ENCODE measurements around the gene TM4SF18. TPM values are rescaled to one million over a fixed set of nuclear protein-coding genes. Genes with fewer than 3 reads are reported as not detected.

Gene TM4SF18
- total and polyA plus RNA-seq, 4 donors, result 2.1 to 28.5 (median 4.1) TPM

GRCh38 chr3:149296972-149297371, 36.5 kb downstream of the TM4SF18 start:
- ATAC-seq (ENCODE audit: insufficient read depth, low FRiP score) (no peak), DNase-seq (no peak)
- Histone ChIP-seq H3K27me3 (ENCODE audit: control insufficient read depth in 3 of 3, insufficient read depth in 3 of 3, low read length in 2 of 3) (peaks cover 0 to 3% (median 0%) of the 10 kb centered on the region in 3 donors), H3K36me3 (ENCODE audit: control insufficient read depth in 4 of 4, insufficient read depth in 4 of 4, low read length in 4 of 4) (no peaks in the 10 kb centered on the region), H3K27ac (ENCODE audit: low read depth in 1 of 2, low read length in 1 of 2) (no peak overlapping the region), H3K4me1 (ENCODE audit: control insufficient read depth in 5 of 5, insufficient read depth in 5 of 5, low read length in 5 of 5) (peaks cover 0 to 7% (median 0%) of the 10 kb centered on the region in 5 donors), H3K9me3 (ENCODE audit: control insufficient read depth in 4 of 4, insufficient read depth in 3 of 4, low read length in 3 of 4) (peaks cover 0 to 5% (median 4%) of the 10 kb centered on the region in 4 donors), H3K4me3 (no peak overlapping the region), H3K9ac (ENCODE audit: insufficient read depth in 1 of 2, low read length in 2 of 2) (no peak overlapping the region)
- TF ChIP-seq, protein P1, sequence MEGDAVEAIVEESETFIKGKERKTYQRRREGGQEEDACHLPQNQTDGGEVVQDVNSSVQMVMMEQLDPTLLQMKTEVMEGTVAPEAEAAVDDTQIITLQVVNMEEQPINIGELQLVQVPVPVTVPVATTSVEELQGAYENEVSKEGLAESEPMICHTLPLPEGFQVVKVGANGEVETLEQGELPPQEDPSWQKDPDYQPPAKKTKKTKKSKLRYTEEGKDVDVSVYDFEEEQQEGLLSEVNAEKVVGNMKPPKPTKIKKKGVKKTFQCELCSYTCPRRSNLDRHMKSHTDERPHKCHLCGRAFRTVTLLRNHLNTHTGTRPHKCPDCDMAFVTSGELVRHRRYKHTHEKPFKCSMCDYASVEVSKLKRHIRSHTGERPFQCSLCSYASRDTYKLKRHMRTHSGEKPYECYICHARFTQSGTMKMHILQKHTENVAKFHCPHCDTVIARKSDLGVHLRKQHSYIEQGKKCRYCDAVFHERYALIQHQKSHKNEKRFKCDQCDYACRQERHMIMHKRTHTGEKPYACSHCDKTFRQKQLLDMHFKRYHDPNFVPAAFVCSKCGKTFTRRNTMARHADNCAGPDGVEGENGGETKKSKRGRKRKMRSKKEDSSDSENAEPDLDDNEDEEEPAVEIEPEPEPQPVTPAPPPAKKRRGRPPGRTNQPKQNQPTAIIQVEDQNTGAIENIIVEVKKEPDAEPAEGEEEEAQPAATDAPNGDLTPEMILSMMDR (IDR thresholded peaks at IDR 0.05; ENCODE audit: control extremely low read depth, extremely low read depth), result no peak
- WGBS, 2 donors, result 88% methylated on average over 2 of the region's 2 CpGs

- Histone ChIP-seq H3K36me3 (ENCODE audit: control insufficient read depth in 4 of 4, insufficient read depth in 4 of 4, low read length in 4 of 4) (no peaks in the 10 kb centered on the region), H3K27me3 (ENCODE audit: control insufficient read depth in 3 of 3, insufficient read depth in 3 of 3, low read length in 2 of 3) (peaks cover 0 to 3% (median 0%) of the 10 kb centered on the region in 3 donors), H3K9ac (ENCODE audit: insufficient read depth in 1 of 2, low read length in 2 of 2) (no peak overlapping the region), H3K27ac (ENCODE audit: low read depth in 1 of 2, low read length in 1 of 2) (no peak overlapping the region), H3K4me3 (no peak overlapping the region), H3K9me3 (ENCODE audit: control insufficient read depth in 4 of 4, insufficient read depth in 3 of 4, low read length in 3 of 4) (peaks cover 0 to 5% (median 4%) of the 10 kb centered on the region in 4 donors), H3K4me1 (ENCODE audit: control insufficient read depth in 5 of 5, insufficient read depth in 5 of 5, low read length in 5 of 5) (peaks cover 0 to 7% (median 0%) of the 10 kb centered on the region in 5 donors)
- TF ChIP-seq, protein P1 (IDR thresholded peaks at IDR 0.05; ENCODE audit: control extremely low read depth, extremely low read depth), result no peak
- ATAC-seq (ENCODE audit: insufficient read depth, low FRiP score), result no peak
- 35 to 52% methylated on average over 6 of the region's 6 CpGs for WGBS, 2 donors
- no peak for DNase-seq
These were observed 40.8 kb downstream of the TM4SF18 start for GRCh38 chr3:149292666-149293065.

DNA sequence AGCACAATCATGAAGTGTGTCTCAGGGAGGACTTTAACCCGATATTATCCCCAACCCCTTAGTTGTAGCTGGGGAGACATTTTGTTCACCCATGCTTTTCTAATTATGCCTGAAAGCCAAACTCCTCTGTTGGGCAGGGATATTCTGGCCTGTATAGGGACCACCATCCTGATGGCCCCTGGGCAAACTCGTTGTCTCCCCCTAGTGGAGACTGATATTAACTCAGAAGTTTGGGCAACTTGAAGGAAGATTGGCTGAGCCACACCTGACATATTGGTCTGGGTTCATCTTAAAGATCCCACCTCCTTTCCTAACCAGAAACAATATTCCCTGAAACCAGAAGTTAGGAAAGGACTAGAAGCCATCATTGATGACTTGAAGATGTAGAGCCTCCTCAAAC, 42.3 kb downstream of the TM4SF18 start:
- Histone ChIP-seq H3K4me1 (ENCODE audit: control insufficient read depth in 5 of 5, insufficient read depth in 5 of 5, low read length in 5 of 5) (no peaks in the 10 kb centered on the region), H3K27ac (ENCODE audit: low read depth in 1 of 2, low read length in 1 of 2) (no peak overlapping the region), H3K9ac (ENCODE audit: insufficient read depth in 1 of 2, low read length in 2 of 2) (no peak overlapping the region), H3K27me3 (ENCODE audit: control insufficient read depth in 3 of 3, insufficient read depth in 3 of 3, low read length in 2 of 3) (peaks cover 0 to 3% (median 0%) of the 10 kb centered on the region in 3 donors), H3K36me3 (ENCODE audit: control insufficient read depth in 4 of 4, insufficient read depth in 4 of 4, low read length in 4 of 4) (no peaks in the 10 kb centered on the region), H3K4me3 (no peak overlapping the region), H3K9me3 (ENCODE audit: control insufficient read depth in 4 of 4, insufficient read depth in 3 of 4, low read length in 3 of 4) (peaks cover 0 to 5% (median 4%) of the 10 kb centered on the region in 4 donors)
- no peak for DNase-seq
- WGBS, 2 donors, result 82 to 84% methylated on average over 2 of the region's 2 CpGs
- no peak for ATAC-seq (ENCODE audit: insufficient read depth, low FRiP score)
- TF ChIP-seq, protein P1 (IDR thresholded peaks at IDR 0.05; ENCODE audit: control extremely low read depth, extremely low read depth), result no peak

DNA sequence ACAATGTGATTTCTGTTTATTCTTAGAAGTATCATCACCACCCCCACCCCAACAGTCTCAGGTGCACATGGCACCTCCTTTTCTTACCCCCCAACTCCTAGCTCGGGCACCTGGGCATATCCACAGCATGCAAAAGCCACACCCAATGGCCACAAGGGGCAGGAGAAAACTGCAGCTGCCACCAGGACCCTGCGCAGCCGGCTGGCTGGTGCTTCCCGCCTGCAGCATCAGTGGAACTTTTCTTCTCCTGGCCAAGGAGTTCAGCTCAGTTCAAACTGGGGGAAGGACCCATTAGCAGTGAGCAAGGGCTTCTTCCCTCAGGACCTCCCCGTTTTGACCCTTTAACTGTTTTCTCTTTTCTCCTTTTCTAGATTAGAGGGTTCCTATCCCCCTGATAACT, 44.8 kb downstream of the TM4SF18 start:
- H3K4me3 ChIP-seq, result no peak overlapping the region
- H3K36me3 ChIP-seq (ENCODE audit: control insufficient read depth in 4 of 4, insufficient read depth in 4 of 4, low read length in 4 of 4), result no peaks in the 10 kb centered on the region
- H3K9ac ChIP-seq (ENCODE audit: insufficient read depth in 1 of 2, low read length in 2 of 2), result no peak overlapping the region
- H3K27ac ChIP-seq (ENCODE audit: low read depth in 1 of 2, low read length in 1 of 2), result no peak overlapping the region
- no peaks in the 10 kb centered on the region for H3K4me1 ChIP-seq (ENCODE audit: control insufficient read depth in 5 of 5, insufficient read depth in 5 of 5, low read length in 5 of 5)
- H3K27me3 ChIP-seq (ENCODE audit: control insufficient read depth in 3 of 3, insufficient read depth in 3 of 3, low read length in 2 of 3), result peaks cover 0 to 3% (median 0%) of the 10 kb centered on the region in 3 donors
- DNase-seq, result no peak
- WGBS, 2 donors, result 91 to 94% methylated on average over 5 of the region's 5 CpGs
- TF ChIP-seq, protein P1 (IDR thresholded peaks at IDR 0.05; ENCODE audit: control extremely low read depth, extremely low read depth), result no peak
- H3K9me3 ChIP-seq (ENCODE audit: control insufficient read depth in 4 of 4, insufficient read depth in 3 of 4, low read length in 3 of 4), result no peaks in the 10 kb centered on the region
- no peak for ATAC-seq (ENCODE audit: insufficient read depth, low FRiP score)
